WTC11 (cell line): Measurements from ENCODE around the gene ZFPM1. TPM values are rescaled to one million over a fixed set of nuclear protein-coding genes. Genes with fewer than 3 reads are reported as not detected.
A peak's percentile ranks its signal among the peaks of the same experiment; 100 is the strongest.

Experiments used
- ATAC-seq: fragments of 200-7000 bp; cut with Tn5 transposase; 2 replicates; pipeline ENCODE4 v1.10.0; 2021; ENCODE audit warnings: mild to moderate bottlenecking, moderate library complexity
- CTCF ChIA-PET: fragments of 300-600 bp; sonication (Branson Sonifier 250); formaldehyde crosslinking; loops from one replicate; lab custom pipeline; 2021; ENCODE audit warnings: antibody characterized with exemption; lab: Charles Lee
- POLR2A ChIA-PET: fragments of 350-600 bp; sonication (Branson Sonifier 250); formaldehyde crosslinking; loops from one replicate; lab custom pipeline; 2021; ENCODE audit warnings: antibody characterized with exemption; lab: Charles Lee
- DNase-seq: peaks from one replicate; pipeline ENCODE4 v3.0.0; 2021; ENCODE audit warnings: low spot score
- H3K27ac Mint-ChIP-seq: 2 replicates; pipeline ENCODE4 v1.8.0; 2021; ENCODE audit warnings: mixed read lengths
- H3K27me3 Mint-ChIP-seq: 2 replicates; pipeline ENCODE4 v1.8.0; 2021; ENCODE audit warnings: low read depth, mild to moderate bottlenecking, moderate library complexity, mixed read lengths
- H3K36me3 Mint-ChIP-seq: 2 replicates; pipeline ENCODE4 v1.8.0; 2021; ENCODE audit warnings: mixed read lengths
- H3K4me1 Mint-ChIP-seq: 2 replicates; pipeline ENCODE4 v1.8.0; 2022; ENCODE audit warnings: mixed read lengths
- H3K4me3 Mint-ChIP-seq: 2 replicates; pipeline ENCODE4 v1.8.0; 2021; ENCODE audit warnings: mild to moderate bottlenecking, moderate library complexity, mixed read lengths
- H3K9me3 Mint-ChIP-seq: 2 replicates; pipeline ENCODE4 v1.8.0; 2021; ENCODE audit warnings: mixed read lengths
- ARID4B ChIP-seq: sonication (generic); formaldehyde crosslinking; IDR thresholded peaks from 2 replicates; pipeline ENCODE4 v1.8.0; 2023; ENCODE audit warnings: missing genetic modification reagents, mild to moderate bottlenecking, borderline replicate concordance
- ATF1 ChIP-seq: sonication (generic); formaldehyde crosslinking; IDR thresholded peaks from 2 replicates; pipeline ENCODE4 v1.8.1; 2023; ENCODE audit warnings: mild to moderate bottlenecking, moderate library complexity, missing genetic modification reagents
- ATF3 ChIP-seq: sonication (generic); formaldehyde crosslinking; conservative IDR thresholded peaks from 2 replicates; pipeline ENCODE4 v1.8.1; 2022; ENCODE audit warnings: mild to moderate bottlenecking, missing genetic modification reagents
- CBFB ChIP-seq: sonication (generic); formaldehyde crosslinking; IDR thresholded peaks from 2 replicates; pipeline ENCODE4 v1.8.1; 2022; ENCODE audit warnings: mild to moderate bottlenecking, low read depth, missing genetic modification reagents
- E2F5 ChIP-seq: sonication (generic); formaldehyde crosslinking; IDR thresholded peaks from 2 replicates; pipeline ENCODE4 v1.8.1; 2022; ENCODE audit warnings: mild to moderate bottlenecking, moderate library complexity, missing genetic modification reagents
- EMX1 ChIP-seq: fragments of 250-450 bp; sonication (Bioruptor Pico); IDR thresholded peaks from 2 replicates; pipeline ENCODE4 v1.8.0; 2021; ENCODE audit warnings: mild to moderate bottlenecking
- ESRRA ChIP-seq: sonication (generic); formaldehyde crosslinking; IDR thresholded peaks from 2 replicates; pipeline ENCODE4 v1.8.1; 2022; ENCODE audit warnings: mild to moderate bottlenecking, missing genetic modification reagents, borderline replicate concordance
- ETV6 ChIP-seq: sonication (generic); formaldehyde crosslinking; IDR thresholded peaks from 2 replicates; pipeline ENCODE4 v1.8.1; 2022; ENCODE audit warnings: mild to moderate bottlenecking, missing genetic modification reagents
- FOXJ3 ChIP-seq: sonication (generic); formaldehyde crosslinking; IDR thresholded peaks from 2 replicates; pipeline ENCODE4 v1.9.0; 2021; ENCODE audit warnings: missing genetic modification reagents, mild to moderate bottlenecking, borderline replicate concordance
- GTF2I ChIP-seq: fragments of 250-450 bp; sonication (Bioruptor Pico); conservative IDR thresholded peaks from 2 replicates; pipeline ENCODE4 v1.4.0; 2021; ENCODE audit warnings: mild to moderate bottlenecking
- IRF1 ChIP-seq: sonication (generic); formaldehyde crosslinking; IDR thresholded peaks from 2 replicates; pipeline ENCODE4 v1.8.0; 2023; ENCODE audit warnings: missing genetic modification reagents
- NR2C2 ChIP-seq: sonication (generic); formaldehyde crosslinking; IDR thresholded peaks from 2 replicates; pipeline ENCODE4 v1.8.0; 2022; ENCODE audit warnings: mild to moderate bottlenecking, missing genetic modification reagents
- SOX15 ChIP-seq: fragments of 250-450 bp; sonication (Bioruptor Pico); IDR thresholded peaks from 2 replicates; pipeline ENCODE4 v1.9.0; 2021; ENCODE audit warnings: mild to moderate bottlenecking
- TCF7 ChIP-seq: sonication (generic); formaldehyde crosslinking; IDR thresholded peaks from 2 replicates; pipeline ENCODE4 v1.8.0; 2022; ENCODE audit warnings: mild to moderate bottlenecking, low read depth, missing genetic modification reagents, moderate library complexity
- ZNF232 ChIP-seq: sonication (generic); formaldehyde crosslinking; IDR thresholded peaks from 2 replicates; pipeline ENCODE4 v1.8.0; 2022; ENCODE audit warnings: mild to moderate bottlenecking, missing genetic modification reagents
- ZNF263 ChIP-seq: sonication (generic); formaldehyde crosslinking; IDR thresholded peaks from 2 replicates; pipeline ENCODE4 v1.8.1; 2022; ENCODE audit warnings: low read depth, mild to moderate bottlenecking, moderate library complexity, missing genetic modification reagents
- ZNF281 ChIP-seq: sonication (generic); formaldehyde crosslinking; IDR thresholded peaks from 2 replicates; pipeline ENCODE4 v1.8.0; 2023; ENCODE audit warnings: mild to moderate bottlenecking, missing genetic modification reagents
- ZSCAN18 ChIP-seq: fragments of 250-450 bp; sonication (Bioruptor Pico); IDR thresholded peaks from 2 replicates; pipeline ENCODE4 v2.1.2; 2022; ENCODE audit warnings: mild to moderate bottlenecking, moderate library complexity
- total RNA-seq: library from RNA; stranded (reverse); gene quantifications from 3 replicates; pipeline ENCODE4 v1.2.3, GENCODE V29; 2021

Gene ZFPM1
- total RNA-seq, 1 experiment from 2014 or later, result 9.3 TPM

GRCh38 chr16:88507231-88507743, 54.2 kb downstream of the ZFPM1 start:
- H3K27me3 Mint-ChIP-seq, result no peaks in the 10 kb centered on the region
- DNase-seq, result no peak
- no peak for ATAC-seq
- no peak for TF ChIP-seq ZNF263 (CRISPR knock-in tag)
- TF ChIP-seq GTF2I (CRISPR knock-in tag), result no peak
- no peak for TF ChIP-seq ZSCAN18 (CRISPR knock-in tag)
- no peak for TF ChIP-seq E2F5
- no peak for TF ChIP-seq ETV6
- TF ChIP-seq ARID4B (CRISPR knock-in tag), result no peak
- no peak for TF ChIP-seq SOX15 (CRISPR knock-in tag)
- TF ChIP-seq ZNF232 (CRISPR knock-in tag), result no peak
- H3K9me3 Mint-ChIP-seq, result no peaks in the 10 kb centered on the region
- H3K4me3 Mint-ChIP-seq, result no peak overlapping the region
- H3K36me3 Mint-ChIP-seq, result no peaks in the 10 kb centered on the region
- H3K4me1 Mint-ChIP-seq, result no peaks in the 10 kb centered on the region
- POLR2A ChIA-PET, result no interaction called here
- CTCF ChIA-PET, result interaction anchor here (1.0 kb wide), 1 partner anchor 39 kb away, joined by 3 read pairs; no protein-coding TSS in a partner anchor
- no peak overlapping the region for H3K27ac Mint-ChIP-seq

- Mint-ChIP-seq H3K9me3 (no peaks in the 10 kb centered on the region), H3K27ac (no peak overlapping the region), H3K4me3 (no peak overlapping the region), H3K4me1 (no peaks in the 10 kb centered on the region), H3K36me3 (no peaks in the 10 kb centered on the region), H3K27me3 (no peaks in the 10 kb centered on the region)
- ChIA-PET POLR2A (no interaction called here), CTCF (interaction anchor here (1.5 kb wide), 1 partner anchor 71 kb away, joined by 6 read pairs; no protein-coding TSS in a partner anchor)
- DNase-seq, result no peak
- ATAC-seq, result no peak
- TF ChIP-seq EMX1, result no peak
- no peak for TF ChIP-seq ETV6
Observed at GRCh38 chr16:88508376-88508867, 55.3 kb downstream of the ZFPM1 start.

- CTCF ChIA-PET, result interaction anchor here (1.5 kb wide), 1 partner anchor 72 kb away, joined by 6 read pairs; no protein-coding TSS in a partner anchor
- H3K27me3 Mint-ChIP-seq, result no peaks in the 10 kb centered on the region
- no peaks in the 10 kb centered on the region for H3K4me1 Mint-ChIP-seq
- no peaks in the 10 kb centered on the region for H3K9me3 Mint-ChIP-seq
- DNase-seq, result no peak
- no peaks in the 10 kb centered on the region for H3K36me3 Mint-ChIP-seq
- ATAC-seq, result no peak
- H3K27ac Mint-ChIP-seq, result peak overlapping the region; percentile 23; the same call in 1 of the 2 replicates
- TF ChIP-seq ZNF281 (CRISPR knock-in tag), result no peak
- no peak for TF ChIP-seq FOXJ3 (CRISPR knock-in tag)
- TF ChIP-seq ATF3 (CRISPR knock-in tag), result no peak
- no peak for TF ChIP-seq ATF1 (CRISPR knock-in tag)
- no peak for TF ChIP-seq NR2C2 (CRISPR knock-in tag)
- TF ChIP-seq TCF7, result no peak
- TF ChIP-seq ESRRA (CRISPR knock-in tag), result no peak
- TF ChIP-seq IRF1 (CRISPR knock-in tag), result no peak
- no peak for TF ChIP-seq CBFB (CRISPR knock-in tag)
- TF ChIP-seq, all 79 proteins: peak for 0
- POLR2A ChIA-PET, result interaction anchor here (0.6 kb wide), 1 partner anchor 9 kb away, joined by 5 read pairs; no protein-coding TSS in a partner anchor
- no peak overlapping the region for H3K4me3 Mint-ChIP-seq
Observed at GRCh38 chr16:88508868-88509748, 56.0 kb downstream of the ZFPM1 start.
